GM18517 (cell line): Measurements from ENCODE around the gene CUBN.

Source experiments
- ATAC-seq: cut with Tn5 transposase; IDR thresholded peaks from one replicate; pipeline ENCODE4 v1.9.1; 2021; ENCODE audit warnings: mild to moderate bottlenecking, moderate library complexity; ENCODE audit not compliant: unreplicated experiment

Gene CUBN

GRCh38 chr10:16931930-16932329 is 197.7 kb downstream of the CUBN start:
- ATAC-seq: no peak

DNA sequence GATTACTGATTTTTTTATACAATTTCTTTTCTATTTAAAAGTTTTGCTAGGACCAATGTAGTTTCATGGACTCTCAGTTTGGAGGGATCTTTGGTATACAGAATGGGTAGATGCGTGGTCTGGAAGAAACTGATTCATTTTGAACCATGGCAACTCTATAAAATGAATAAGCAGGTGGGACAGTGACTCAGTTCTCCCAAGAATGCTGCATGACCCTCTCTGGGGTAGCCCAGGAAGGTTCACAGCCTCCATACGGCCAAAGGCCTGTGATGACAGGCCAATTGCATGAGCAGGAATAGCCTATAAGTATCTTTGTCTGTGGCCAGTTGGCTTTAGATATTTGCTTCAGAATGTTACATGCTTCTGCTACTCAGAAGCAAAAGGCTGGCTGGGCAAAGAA is 199.1 kb downstream of the CUBN start:
- no peak for ATAC-seq

DNA sequence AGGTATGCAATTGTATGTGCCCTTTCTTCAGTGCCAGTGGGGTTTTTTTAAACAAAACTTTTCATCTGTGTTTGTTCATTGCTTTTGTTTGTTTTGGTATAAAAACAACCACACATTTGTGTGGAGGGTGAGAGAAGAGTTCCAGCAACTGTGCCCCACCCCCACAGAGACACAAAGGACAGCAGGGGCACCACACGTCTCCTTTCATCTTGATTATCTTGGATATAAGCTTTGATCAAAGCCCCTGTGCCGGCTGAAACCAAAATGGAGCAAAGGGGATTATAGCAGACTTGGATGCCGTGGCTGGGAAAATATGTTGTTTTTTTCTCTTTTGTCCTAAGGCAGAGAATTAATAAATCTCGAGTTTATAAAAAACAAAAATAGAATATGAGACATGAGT is 200.5 kb downstream of the CUBN start:
- ATAC-seq: no peak

DNA sequence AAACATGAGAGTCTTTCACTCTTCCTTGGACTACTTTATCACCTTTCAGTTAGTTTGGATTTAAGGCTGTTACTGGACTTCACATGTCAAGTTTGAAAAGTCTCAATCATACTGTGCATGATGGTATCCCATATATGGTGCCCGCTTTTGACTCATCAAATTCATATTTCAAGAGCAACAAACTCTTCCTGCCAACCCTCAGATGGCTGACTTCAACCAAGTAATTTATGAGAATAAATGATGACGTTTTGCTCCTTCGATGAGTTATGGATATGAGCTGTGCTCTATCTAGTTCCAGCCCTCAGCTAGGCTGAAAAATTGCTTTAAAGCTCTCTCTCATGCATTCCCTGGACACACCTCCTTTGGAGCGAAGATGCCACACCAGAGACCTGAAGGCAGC is 202.1 kb downstream of the CUBN start:
- no peak for ATAC-seq

GRCh38 chr10:16923726-16924125 is 205.9 kb downstream of the CUBN start:
- no peak for ATAC-seq

GRCh38 chr10:16923309-16923708 is 206.3 kb downstream of the CUBN start:
- no peak for ATAC-seq

DNA sequence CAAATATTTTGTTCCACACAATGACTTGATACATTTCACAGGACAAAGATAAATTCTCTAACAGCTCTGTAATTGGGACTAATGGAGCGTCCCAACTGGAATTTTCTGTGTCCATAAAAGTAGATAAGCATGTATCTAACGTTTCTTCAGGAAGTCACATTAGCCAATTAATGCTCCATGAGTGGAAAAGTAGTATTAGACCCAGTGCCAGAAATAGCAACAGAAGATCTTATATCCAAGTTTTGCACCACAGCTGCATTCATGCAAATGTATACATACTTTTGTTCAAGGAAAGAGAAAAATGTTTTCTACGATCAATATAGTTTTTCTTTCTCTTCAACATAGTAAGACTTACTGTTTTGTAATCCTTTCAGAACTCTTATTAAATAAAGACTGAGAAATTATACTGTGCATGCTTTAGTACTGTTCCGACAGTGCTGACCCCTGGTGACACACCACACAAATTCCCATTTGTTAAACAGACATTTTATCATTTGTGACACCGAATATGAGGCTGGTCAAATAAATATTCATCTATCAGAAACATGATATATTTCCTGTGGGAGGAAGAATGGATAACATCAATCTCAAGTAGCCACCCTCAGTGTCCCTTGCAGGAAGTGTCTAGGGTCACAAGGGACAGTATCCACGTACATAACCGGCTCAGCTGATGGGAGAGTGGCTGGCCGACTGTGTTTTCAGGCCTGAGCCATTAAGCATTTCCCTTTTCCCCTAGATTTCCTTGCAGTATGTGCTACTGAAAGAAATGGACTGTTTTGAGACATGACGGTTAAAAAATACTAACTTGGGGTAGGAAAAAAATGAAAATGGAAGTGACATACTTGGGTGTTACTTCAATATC is 210.3 kb downstream of the CUBN start:
- no peak for ATAC-seq

- ATAC-seq: no peak
These were observed 213.1 kb downstream of the CUBN start for GRCh38 chr10:16916496-16916895.

- no peak for ATAC-seq
These were observed 214.3 kb downstream of the CUBN start for GRCh38 chr10:16915300-16915699.

- no peak for ATAC-seq
These were observed 216.3 kb downstream of the CUBN start for GRCh38 chr10:16913266-16913665.

DNA sequence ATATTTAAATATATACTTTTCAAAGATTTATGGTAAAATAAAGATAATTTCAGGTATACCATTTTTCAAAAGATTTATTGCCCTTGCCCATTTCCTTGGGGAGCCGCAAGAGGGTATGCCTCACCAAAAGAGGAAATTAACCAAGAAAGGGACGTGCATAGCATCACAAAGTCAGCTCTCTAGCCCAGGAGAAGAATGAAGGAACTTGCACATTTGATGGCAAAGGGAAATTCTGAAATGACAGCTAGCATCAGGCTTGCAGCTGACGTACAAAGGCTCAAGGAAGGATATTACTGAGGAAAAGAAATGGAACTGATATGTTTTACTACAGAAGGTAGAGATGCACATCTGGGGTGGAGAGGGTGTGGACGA is 218.8 kb downstream of the CUBN start:
- no peak for ATAC-seq

GRCh38 chr10:16909961-16910792 is 219.4 kb downstream of the CUBN start:
- ATAC-seq: no peak

DNA sequence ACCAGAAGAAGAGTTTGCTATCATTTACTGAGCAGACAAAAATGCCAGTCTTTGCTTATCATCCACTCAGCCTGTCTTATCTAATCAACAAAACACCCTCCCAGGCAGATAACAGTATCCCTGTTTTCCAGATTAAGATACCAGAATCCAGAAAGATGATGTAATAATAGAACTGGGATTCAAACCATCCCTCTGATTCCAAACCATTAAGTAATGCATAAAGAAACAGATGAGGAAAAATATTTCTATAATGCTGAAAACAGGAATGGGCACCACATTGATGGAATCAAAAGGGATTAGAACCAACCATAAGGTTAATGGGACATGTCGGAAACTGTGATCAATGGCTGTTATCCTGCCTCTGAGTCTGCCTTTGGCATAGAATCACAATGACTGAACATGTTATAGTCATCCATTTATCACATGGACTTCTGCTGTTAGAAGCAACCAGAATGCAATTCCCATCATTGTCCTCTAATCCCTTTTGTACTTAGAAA is 220.3 kb downstream of the CUBN start:
- ATAC-seq: no peak

- no peak for ATAC-seq
These were observed 221.9 kb downstream of the CUBN start for GRCh38 chr10:16907687-16908086.

DNA sequence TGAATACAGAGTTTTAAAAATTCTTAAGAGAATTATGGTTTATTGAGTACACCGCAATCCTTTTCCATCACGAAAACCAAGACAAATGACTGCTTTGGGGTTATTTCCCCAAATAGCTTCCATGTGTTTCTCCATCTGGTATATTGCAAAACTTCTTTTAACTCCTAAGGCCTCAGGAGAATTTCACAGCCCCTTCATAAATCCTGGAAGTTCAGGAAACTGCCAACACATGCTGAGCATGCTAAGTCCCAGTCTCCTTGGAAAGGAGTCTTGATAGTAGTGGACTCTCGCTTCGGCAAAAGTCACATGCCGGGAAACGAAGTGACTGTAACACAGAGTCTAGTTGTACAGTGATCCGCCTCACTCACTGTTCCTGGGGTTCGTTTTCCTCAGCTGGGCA is 224.3 kb downstream of the CUBN start:
- ATAC-seq: no peak

DNA sequence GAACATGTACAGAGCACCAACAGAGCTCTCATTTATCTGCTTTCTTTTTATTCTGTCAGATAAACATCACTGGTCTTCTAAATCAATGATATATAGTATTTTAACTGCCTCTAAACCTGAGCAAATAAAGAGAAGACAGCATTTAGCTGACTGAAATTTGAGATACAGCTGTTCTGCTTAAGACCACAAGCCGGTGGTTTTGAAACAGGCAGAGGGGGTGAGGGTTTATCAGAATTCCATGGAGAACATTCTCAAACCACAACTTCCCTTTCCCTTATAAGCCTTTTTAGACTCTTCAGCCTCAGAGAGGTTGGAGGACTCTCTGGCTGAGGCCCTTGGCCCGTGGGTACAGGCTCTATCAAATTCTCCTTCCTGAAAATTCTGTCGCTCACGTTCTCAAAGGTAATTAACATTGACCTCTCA is 225.0 kb downstream of the CUBN start:
- no peak for ATAC-seq

GRCh38 chr10:16904049-16904448 is 225.6 kb downstream of the CUBN start:
- no peak for ATAC-seq

- no peak for ATAC-seq
These were observed 227.0 kb downstream of the CUBN start for GRCh38 chr10:16902606-16903005.

DNA sequence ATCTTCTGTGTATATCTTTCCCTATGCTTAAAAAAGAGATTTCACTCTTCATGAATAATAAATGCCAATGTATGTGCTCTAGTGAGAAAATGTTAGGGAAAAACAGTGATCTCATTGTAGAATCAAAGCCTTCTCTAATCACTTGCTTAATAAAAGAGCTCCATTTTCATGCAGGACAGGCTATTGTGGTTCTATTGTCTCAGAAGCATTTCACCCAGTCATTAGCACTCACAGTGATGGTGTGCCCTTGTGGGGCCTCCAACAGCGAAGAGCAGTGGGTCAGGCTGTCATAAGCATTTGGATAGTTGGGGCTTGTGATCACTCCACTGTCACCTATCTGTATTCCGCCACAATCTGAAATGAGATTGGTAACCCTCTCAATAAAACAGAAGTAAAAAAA is 228.5 kb downstream of the CUBN start:
- ATAC-seq: no peak

- no peak for ATAC-seq
These were observed 232.6 kb downstream of the CUBN start for GRCh38 chr10:16896993-16897392.

- no peak for ATAC-seq
These were observed 234.8 kb downstream of the CUBN start for GRCh38 chr10:16894821-16895220.

DNA sequence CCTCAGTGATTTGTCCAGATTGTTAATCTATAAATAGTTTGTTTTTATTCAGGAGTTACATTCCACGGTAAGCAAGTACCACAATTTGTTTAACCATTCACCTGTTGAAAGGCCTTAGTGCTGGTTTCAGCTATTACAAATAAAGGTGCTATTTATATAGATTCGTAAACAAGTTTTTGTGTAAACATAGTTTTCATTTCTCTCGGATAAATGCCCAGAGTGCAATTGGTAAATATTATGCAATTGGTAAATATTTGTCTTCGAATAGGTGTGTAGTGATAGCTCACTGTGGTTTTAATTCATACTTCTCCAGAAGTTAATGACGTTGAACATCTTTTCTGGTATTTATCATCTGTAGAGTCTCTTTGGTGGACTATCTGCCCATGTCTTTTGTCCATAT is 235.9 kb downstream of the CUBN start:
- no peak for ATAC-seq
